ENCODE results near the gene ZBTB16.

Gene ZBTB16

DNA sequence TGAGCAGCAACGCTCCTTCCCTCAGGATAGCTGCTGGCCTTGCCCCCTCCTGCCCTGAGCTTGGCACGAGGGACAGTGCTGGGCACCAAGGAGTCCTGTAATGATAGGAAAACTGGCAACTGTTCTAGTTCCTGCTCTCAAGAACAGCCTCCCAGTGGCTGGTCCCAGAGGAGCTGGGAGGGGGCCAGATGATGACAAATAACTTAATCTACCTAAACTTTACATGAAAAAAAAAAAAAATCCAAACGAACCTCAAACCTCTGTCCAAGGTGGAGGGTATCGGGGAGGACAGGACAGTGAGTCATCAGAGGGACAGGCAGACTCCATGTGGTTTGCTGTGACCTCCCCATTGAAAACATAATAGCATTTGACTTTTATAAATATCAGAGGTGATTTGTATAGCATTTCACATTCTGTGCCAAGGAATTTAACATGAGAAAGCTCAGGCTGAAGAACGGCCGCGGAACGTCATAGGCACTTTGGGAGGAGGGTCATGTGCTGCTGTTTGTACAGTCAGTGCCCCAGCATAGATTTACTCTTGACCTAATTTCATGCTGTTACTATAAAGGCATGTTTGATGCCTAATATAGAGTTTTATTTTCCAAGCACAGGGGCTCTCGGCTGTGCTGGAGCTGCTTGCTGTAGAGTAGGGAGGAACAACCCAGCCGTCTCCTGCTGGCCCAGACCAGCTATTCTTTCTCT, 138.4 kb downstream of the ZBTB16 start:
- DNase-seq (ENCODE audit: insufficient read length, low spot score): no peak
- FAIRE-seq: no peak

DNA sequence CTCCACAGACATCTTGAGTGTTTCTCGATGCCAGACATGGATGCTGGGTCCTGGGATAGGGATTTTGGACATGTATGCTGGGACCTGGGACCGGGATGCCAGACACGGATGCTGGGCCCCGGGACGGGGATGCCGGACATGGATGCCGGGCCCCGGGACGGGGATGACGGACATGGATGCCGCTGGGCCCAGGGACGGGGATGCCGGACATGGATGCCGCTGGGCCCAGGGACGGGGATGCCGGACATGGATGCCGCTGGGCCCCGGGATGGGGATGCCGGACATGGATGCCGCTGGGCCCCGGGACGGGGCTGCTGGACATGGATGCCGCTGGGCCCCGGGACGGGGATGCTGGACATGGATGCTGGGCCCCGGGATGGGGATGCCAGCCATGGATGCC, 139.5 kb downstream of the ZBTB16 start:
- FAIRE-seq: no peak
- no peak for DNase-seq (ENCODE audit: insufficient read length, low spot score)

- DNase-seq (ENCODE audit: insufficient read length, low spot score) (no peak), FAIRE-seq (no peak)
Measured at GRCh38 chr11:114200351-114201133, 141.0 kb downstream of the ZBTB16 start.

GRCh38 chr11:114201219-114201618, 141.7 kb downstream of the ZBTB16 start:
- DNase-seq (ENCODE audit: insufficient read length, low spot score): no peak

DNA sequence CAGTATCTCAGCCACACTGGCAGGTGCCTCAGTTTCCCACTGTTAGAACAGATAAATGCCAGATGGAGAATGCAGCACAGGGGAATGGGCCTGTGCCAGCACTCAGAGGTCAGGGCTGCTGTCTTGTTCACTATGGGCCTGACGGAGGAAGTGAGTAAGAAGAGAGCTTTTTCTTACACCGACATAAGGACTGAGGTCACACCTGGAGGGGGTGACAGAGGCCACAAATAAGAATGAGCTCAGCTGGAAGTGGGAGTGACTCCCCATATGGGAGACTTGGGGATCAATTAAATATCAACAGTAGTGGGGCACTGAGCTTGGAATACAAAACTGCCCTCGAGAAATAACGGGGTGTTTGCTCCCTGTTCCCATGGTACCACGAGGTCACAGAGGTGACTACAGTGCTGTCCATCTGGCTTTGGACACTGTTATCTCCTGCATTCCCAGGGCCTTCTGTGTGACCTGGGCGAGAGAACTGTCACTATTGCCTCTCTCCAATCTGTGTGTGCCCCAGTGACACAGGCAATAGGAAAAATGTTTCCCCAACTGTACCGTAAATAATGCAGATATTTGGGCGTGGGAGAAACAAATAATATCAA, 142.6 kb downstream of the ZBTB16 start:
- DNase-seq (ENCODE audit: insufficient read length, low spot score): no peak
- FAIRE-seq: no peak

More at GRCh38 chr11:114201219-114201618, 141.7 kb downstream of the ZBTB16 start:
- no peak for FAIRE-seq

- DNase-seq (ENCODE audit: insufficient read length, low spot score) (no peak), FAIRE-seq (no peak)
Measured at GRCh38 chr11:114207096-114207495, 147.6 kb downstream of the ZBTB16 start.

DNA sequence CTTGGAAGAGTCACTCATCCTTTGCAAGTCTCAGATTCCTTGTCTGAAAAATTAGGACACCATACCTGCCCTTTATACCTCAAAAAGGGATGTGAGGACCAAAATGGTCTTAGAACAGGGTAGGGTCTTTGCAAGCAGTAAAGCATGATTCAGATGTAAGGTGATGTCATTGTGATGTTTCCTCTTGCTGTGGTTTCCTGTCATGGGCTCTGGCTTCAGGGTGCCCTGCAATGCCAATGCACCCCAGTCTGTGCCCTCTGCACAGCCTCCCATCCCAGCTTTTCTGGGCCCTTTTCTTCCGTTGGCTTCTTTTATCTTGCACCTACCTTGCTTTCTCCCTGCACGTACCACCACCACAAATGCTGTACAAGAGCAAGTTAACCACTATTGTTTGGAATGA, 148.9 kb downstream of the ZBTB16 start:
- FAIRE-seq (no peak), DNase-seq (ENCODE audit: insufficient read length, low spot score) (no peak)

DNA sequence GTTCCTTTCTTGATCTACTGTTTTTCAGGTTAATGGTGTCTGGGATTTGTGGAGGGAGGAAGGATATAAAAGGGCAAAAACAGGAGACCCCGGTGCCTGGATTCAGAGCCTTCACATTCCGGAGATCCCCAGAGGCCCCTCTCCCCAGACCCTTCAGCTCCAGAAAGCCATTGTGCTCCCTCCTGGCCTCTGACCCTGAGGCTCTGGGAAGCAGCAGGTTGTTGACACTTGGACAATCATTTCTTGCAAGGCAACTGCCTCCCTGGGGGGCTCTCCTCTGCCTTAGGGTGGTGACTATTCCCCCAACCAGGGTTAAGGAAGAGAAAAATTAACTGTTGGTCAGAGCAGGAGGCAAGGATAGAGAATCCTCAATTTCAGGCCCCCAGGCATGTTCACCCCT, 149.8 kb downstream of the ZBTB16 start:
- DNase-seq (ENCODE audit: insufficient read length, low spot score): no peak
- no peak for FAIRE-seq

- DNase-seq (ENCODE audit: insufficient read length, low spot score): no peak
- no peak for FAIRE-seq
Measured at GRCh38 chr11:114209904-114210303, 150.4 kb downstream of the ZBTB16 start.

GRCh38 chr11:114211444-114212121, 152.1 kb downstream of the ZBTB16 start:
- DNase-seq (ENCODE audit: insufficient read length, low spot score): no peak
- FAIRE-seq: no peak

- FAIRE-seq (no peak), DNase-seq (ENCODE audit: insufficient read length, low spot score) (no peak)
Measured at GRCh38 chr11:114213622-114214021, 154.1 kb downstream of the ZBTB16 start.

- no peak for DNase-seq (ENCODE audit: insufficient read length, low spot score)
- no peak for FAIRE-seq
Measured at GRCh38 chr11:114215428-114215827, 155.9 kb downstream of the ZBTB16 start.

- no peak for DNase-seq (ENCODE audit: insufficient read length, low spot score)
- no peak for FAIRE-seq
Measured at GRCh38 chr11:114215871-114216795, 156.6 kb downstream of the ZBTB16 start.

- FAIRE-seq (no peak), DNase-seq (ENCODE audit: insufficient read length, low spot score) (no peak)
Measured at GRCh38 chr11:114216796-114217180, 157.3 kb downstream of the ZBTB16 start.

DNA sequence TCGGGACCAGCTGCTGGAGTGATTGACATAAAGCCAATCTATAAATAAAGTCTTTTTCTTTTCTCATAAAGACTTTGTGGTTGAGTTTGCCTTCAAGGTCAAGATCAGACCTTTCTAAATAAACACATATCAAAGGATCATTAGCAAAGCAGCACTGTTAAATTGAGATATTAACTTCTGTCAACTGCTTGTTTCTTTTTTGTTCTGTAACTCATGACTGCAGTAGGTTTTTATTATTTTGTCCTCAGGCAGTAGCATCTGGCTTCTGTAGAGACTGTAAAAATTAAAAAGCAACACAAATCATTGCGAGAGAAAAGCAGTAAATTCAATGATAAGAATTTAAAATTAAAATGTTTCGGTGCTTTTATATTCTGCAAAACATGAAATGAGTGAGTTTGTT, 159.0 kb downstream of the ZBTB16 start:
- FAIRE-seq: no peak
- DNase-seq (ENCODE audit: insufficient read length, low spot score): no peak

GRCh38 chr11:114219559-114220349, 160.2 kb downstream of the ZBTB16 start:
- DNase-seq (ENCODE audit: insufficient read length, low spot score) (no peak), FAIRE-seq (no peak)

- DNase-seq (ENCODE audit: insufficient read length, low spot score) (no peak), FAIRE-seq (no peak)
Measured at GRCh38 chr11:114221037-114221436, 161.5 kb downstream of the ZBTB16 start.

DNA sequence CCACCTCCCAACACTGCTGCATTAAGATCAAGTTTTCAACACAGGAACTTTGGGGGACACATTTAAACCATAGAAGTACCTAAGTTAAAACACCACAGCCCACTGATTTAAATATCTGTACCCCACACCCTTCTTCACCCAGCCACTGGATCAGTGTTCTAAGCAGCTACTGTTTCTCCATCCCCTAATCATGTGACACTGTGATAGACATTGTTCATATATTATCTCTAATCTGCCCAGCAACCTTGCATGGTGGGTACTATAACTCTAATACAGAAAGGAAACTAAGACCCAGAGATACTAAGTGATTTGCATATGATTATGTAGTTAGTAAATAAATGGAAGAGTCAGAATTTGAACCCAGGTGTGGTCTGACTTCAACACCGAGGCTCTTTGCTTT, 166.2 kb downstream of the ZBTB16 start:
- FAIRE-seq: no peak
- no peak for DNase-seq (ENCODE audit: insufficient read length, low spot score)

DNA sequence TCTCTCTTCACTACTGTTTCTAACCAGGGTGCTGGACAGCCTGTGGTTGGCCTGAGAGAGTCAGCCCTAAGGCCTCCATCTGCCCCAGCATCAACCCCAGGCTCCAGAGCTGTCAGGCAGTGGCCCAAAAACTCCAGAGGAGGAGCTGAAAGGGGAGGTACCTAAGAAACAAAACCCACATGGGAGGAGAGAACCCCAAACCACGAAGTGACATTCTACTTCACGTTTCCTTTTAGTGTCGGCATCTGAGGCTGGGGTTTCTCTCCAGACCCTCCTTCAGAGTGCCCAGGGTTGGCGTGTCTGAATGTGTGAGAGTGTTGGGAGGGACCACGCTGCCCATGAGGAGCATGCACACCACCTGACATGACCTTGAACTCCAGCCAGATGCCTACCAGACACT, 166.8 kb downstream of the ZBTB16 start:
- FAIRE-seq (no peak), DNase-seq (ENCODE audit: insufficient read length, low spot score) (no peak)
